ENCODE results near the gene RAI1. TPM values are rescaled to one million over a fixed set of nuclear protein-coding genes. Genes with fewer than 3 reads are reported as not detected.

Gene RAI1
- total and polyA plus RNA-seq, 10 of the 15 experiments (the other 5 are each of a cell fraction or from before 2014, with no cell fraction given), result 0.66 to 37.7 (median 6.0) TPM

DNA sequence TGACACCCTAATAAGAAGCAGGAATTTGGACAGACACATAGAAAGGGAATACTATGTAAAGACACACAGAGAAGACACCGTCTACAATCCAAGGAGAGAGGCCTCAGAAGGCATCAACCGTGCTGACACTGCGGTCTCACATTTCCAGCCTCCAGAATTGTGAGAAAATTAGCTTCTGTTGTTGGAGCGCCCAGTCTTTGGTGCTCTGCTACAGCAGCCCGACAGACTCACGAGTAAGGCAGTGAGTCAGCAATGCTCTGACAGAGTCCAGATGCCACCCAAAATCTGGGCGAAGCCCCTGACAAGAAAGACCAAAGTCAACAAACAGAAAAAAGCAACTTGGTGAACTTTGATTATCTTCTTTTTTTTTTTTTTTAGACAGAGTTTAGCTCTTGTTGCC is 32.5 kb upstream of the RAI1 start:
- no peak overlapping the region for H3K9ac ChIP-seq (ENCODE audit: control insufficient read depth, insufficient read depth, low read length)
- H3K9me3 ChIP-seq (replicated peaks; ENCODE audit: control insufficient read depth, insufficient read depth, low read length), result no peaks in the 10 kb centered on the region; the same call in 2 of the 3 replicates
- H3K4me3 ChIP-seq, result no peak overlapping the region
- no peaks in the 10 kb centered on the region for H4K20me1 ChIP-seq (ENCODE audit: control insufficient read depth, insufficient read depth)
- DNase-seq (ENCODE audit: low read depth, low spot score) (no peak), FAIRE-seq (no peak), ATAC-seq (no peak)
- TF ChIP-seq, protein P1, sequence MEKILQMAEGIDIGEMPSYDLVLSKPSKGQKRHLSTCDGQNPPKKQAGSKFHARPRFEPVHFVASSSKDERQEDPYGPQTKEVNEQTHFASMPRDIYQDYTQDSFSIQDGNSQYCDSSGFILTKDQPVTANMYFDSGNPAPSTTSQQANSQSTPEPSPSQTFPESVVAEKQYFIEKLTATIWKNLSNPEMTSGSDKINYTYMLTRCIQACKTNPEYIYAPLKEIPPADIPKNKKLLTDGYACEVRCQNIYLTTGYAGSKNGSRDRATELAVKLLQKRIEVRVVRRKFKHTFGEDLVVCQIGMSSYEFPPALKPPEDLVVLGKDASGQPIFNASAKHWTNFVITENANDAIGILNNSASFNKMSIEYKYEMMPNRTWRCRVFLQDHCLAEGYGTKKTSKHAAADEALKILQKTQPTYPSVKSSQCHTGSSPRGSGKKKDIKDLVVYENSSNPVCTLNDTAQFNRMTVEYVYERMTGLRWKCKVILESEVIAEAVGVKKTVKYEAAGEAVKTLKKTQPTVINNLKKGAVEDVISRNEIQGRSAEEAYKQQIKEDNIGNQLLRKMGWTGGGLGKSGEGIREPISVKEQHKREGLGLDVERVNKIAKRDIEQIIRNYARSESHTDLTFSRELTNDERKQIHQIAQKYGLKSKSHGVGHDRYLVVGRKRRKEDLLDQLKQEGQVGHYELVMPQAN (conservative IDR thresholded peaks at IDR 0.05), result no peak
- TF ChIP-seq, protein P2, sequence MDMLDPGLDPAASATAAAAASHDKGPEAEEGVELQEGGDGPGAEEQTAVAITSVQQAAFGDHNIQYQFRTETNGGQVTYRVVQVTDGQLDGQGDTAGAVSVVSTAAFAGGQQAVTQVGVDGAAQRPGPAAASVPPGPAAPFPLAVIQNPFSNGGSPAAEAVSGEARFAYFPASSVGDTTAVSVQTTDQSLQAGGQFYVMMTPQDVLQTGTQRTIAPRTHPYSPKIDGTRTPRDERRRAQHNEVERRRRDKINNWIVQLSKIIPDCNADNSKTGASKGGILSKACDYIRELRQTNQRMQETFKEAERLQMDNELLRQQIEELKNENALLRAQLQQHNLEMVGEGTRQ (IDR thresholded peaks at IDR 0.05; ENCODE audit: borderline replicate concordance, low read depth, low read length), result no peak
- TF ChIP-seq RUNX3 (IDR thresholded peaks at IDR 0.05; ENCODE audit: low read length) (no peak), MXI1 (IDR thresholded peaks at IDR 0.05; ENCODE audit: low read depth, low read length) (no peak), ASH2L (IDR thresholded peaks at IDR 0.05; ENCODE audit: borderline replicate concordance, low read depth) (no peak), CHD1 (IDR thresholded peaks at IDR 0.05; ENCODE audit: low read depth, low read length) (no peak), POU2F2 (IDR thresholded peaks at IDR 0.05; ENCODE audit: borderline replicate concordance, low read depth, low read length) (no peak), TARDBP (IDR thresholded peaks at IDR 0.05; ENCODE audit: borderline replicate concordance) (no peak), ATF7 (IDR thresholded peaks at IDR 0.05; ENCODE audit: low read depth) (no peak)
- TF ChIP-seq, protein P3, sequence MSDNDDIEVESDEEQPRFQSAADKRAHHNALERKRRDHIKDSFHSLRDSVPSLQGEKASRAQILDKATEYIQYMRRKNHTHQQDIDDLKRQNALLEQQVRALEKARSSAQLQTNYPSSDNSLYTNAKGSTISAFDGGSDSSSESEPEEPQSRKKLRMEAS (IDR thresholded peaks at IDR 0.05; ENCODE audit: low read depth, low read length), result no peak
- no peaks in the 10 kb centered on the region for H3K27me3 ChIP-seq (replicated peaks in 1 of 2; ENCODE audit: control insufficient read depth in 2 of 2, insufficient read depth in 2 of 2, low read length in 1 of 2)
- no peaks in the 10 kb centered on the region for H3K36me3 ChIP-seq (ENCODE audit: control insufficient read depth in 2 of 2, insufficient read depth in 2 of 2, low read length in 1 of 2)
- ChIA-PET CTCF (no interaction called here), RAD21 (ENCODE audit: unreplicated experiment) (no interaction called here), POLR2A (no interaction called here), SMC1A (ENCODE audit: uncharacterized antibody, unreplicated experiment) (no interaction called here)
- in situ Hi-C loops (cut with MboI), result no loop called here
- H2AFZ ChIP-seq (ENCODE audit: control insufficient read depth, low read depth, low read length), result no peak overlapping the region
- H3K27ac ChIP-seq (ENCODE audit: control insufficient read depth, insufficient read depth), result no peak overlapping the region
- H3K4me1 ChIP-seq (ENCODE audit: control insufficient read depth, insufficient read depth, low read length), result no peaks in the 10 kb centered on the region
- BruUV-seq (replicated peaks), result no TSS peak
- no peaks in the 10 kb centered on the region for H3K79me2 ChIP-seq (ENCODE audit: control insufficient read depth, insufficient read depth, low read length)
- 50% methylated on average over 7 of the region's 7 CpGs for WGBS (ENCODE audit: insufficient coverage, insufficient replicate concordance, low lambda C conversion rate, missing lambda C conversion rate)
- intact Hi-C loops (cut with micrococcal nuclease; ENCODE audit: unreplicated experiment), result no loop called here
- no peak overlapping the region for H3K4me2 ChIP-seq (ENCODE audit: control insufficient read depth, insufficient read depth)
